NCI-H82 (cell line): ENCODE results near the gene BORCS5.
"Not testable (repeated sequence)": the region's sequence is repeated elsewhere in the genome, so short reads cannot be mapped to it uniquely, and the experiment has no call there.

Experiments
- DNase-seq: peaks from one replicate; lab custom pipeline; 2025; lab: John Stamatoyannopoulos, UW

Gene BORCS5

GRCh38 chr12:12488823-12489550, 132.1 kb downstream of the BORCS5 start:
- DNase-seq, result no peak

- DNase-seq, result no peak
Observed at GRCh38 chr12:12491606-12492005, 134.7 kb downstream of the BORCS5 start.

- DNase-seq, result no peak
Observed at GRCh38 chr12:12492547-12492946, 135.7 kb downstream of the BORCS5 start.

- DNase-seq, result no peak
Observed at GRCh38 chr12:12495536-12495935, 138.7 kb downstream of the BORCS5 start.

GRCh38 chr12:12498210-12498609, 141.3 kb downstream of the BORCS5 start:
- no peak for DNase-seq

- DNase-seq, result no peak
Observed at GRCh38 chr12:12499909-12500604, 143.2 kb downstream of the BORCS5 start.

GRCh38 chr12:12501121-12501520, 144.2 kb downstream of the BORCS5 start:
- DNase-seq, result no peak

GRCh38 chr12:12502130-12502814, 145.4 kb downstream of the BORCS5 start:
- not testable (repeated sequence) for DNase-seq

GRCh38 chr12:12502815-12503151, 145.9 kb downstream of the BORCS5 start:
- no peak for DNase-seq

GRCh38 chr12:12503384-12504078, 146.7 kb downstream of the BORCS5 start:
- DNase-seq, result no peak

- no peak for DNase-seq
Observed at GRCh38 chr12:12505544-12506495, 148.9 kb downstream of the BORCS5 start.

- no peak for DNase-seq
Observed at GRCh38 chr12:12506496-12506890, 149.6 kb downstream of the BORCS5 start.

- no peak for DNase-seq
Observed at GRCh38 chr12:12507121-12507520, 150.2 kb downstream of the BORCS5 start.

- DNase-seq, result no peak
Observed at GRCh38 chr12:12508612-12509011, 151.7 kb downstream of the BORCS5 start.

- DNase-seq, result no peak
Observed at GRCh38 chr12:12510141-12510540, 153.3 kb downstream of the BORCS5 start.

- DNase-seq, result no peak
Observed at GRCh38 chr12:12510551-12510950, 153.7 kb downstream of the BORCS5 start.

GRCh38 chr12:12511021-12511783, 154.3 kb downstream of the BORCS5 start:
- DNase-seq, result no peak

GRCh38 chr12:12511895-12512711, 155.2 kb downstream of the BORCS5 start:
- DNase-seq, result no peak

GRCh38 chr12:12513416-12514006, 156.6 kb downstream of the BORCS5 start:
- DNase-seq, result no peak
